ENCODE measurements around the gene CENPO.

DNA sequence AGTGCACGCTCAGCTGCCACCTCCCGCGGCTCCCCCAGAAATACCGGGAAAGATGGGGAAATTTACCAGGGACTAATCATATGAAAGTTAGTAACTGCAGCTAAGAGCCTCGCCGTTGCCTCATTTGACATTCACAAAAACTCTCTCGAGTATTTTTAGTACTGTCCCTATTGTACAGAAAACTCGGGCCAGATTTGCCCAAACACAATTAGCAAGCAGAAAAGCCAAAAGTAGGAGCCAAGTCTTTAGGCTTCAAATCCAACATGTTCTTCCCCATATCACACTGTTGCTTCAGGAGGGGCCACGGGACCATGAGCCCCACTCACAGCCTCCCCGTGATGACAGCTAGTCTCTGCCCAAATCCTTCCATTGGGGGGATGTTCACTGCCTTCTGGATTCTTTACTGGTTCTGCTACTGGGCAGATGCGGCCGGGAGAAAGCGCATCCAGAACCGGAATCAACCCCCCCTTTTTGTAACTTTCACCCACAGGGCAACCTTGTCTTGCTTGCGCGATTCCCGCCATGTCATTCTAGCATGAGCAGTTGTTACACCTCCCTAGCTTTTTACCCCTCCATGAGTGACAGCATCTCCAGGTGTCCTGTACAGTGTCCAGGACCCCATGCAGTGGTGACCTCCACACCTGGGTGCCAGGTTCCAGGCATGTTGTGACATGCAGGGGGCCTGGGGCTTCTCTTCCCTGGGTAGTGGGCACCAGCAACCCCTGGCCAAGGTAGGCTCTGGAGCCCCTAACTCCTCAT lies 35.2 kb downstream of the CENPO start:
- TF ChIP-seq POLR2A (IDR thresholded peaks at IDR 0.05; ENCODE audit: low read length) (no peak), SMC3 (IDR thresholded peaks at IDR 0.05) (no peak), RAD21 (conservative IDR thresholded peaks at IDR 0.05 in 1 of 2, IDR thresholded peaks at IDR 0.05 in 1 of 2) (no peak), RFX5 (IDR thresholded peaks at IDR 0.05) (no peak)
- TF ChIP-seq, protein P1, sequence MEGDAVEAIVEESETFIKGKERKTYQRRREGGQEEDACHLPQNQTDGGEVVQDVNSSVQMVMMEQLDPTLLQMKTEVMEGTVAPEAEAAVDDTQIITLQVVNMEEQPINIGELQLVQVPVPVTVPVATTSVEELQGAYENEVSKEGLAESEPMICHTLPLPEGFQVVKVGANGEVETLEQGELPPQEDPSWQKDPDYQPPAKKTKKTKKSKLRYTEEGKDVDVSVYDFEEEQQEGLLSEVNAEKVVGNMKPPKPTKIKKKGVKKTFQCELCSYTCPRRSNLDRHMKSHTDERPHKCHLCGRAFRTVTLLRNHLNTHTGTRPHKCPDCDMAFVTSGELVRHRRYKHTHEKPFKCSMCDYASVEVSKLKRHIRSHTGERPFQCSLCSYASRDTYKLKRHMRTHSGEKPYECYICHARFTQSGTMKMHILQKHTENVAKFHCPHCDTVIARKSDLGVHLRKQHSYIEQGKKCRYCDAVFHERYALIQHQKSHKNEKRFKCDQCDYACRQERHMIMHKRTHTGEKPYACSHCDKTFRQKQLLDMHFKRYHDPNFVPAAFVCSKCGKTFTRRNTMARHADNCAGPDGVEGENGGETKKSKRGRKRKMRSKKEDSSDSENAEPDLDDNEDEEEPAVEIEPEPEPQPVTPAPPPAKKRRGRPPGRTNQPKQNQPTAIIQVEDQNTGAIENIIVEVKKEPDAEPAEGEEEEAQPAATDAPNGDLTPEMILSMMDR (IDR thresholded peaks at IDR 0.05) = no peak
